ENCODE measurements around the gene NPAS3.

NPAS3 gene

DNA sequence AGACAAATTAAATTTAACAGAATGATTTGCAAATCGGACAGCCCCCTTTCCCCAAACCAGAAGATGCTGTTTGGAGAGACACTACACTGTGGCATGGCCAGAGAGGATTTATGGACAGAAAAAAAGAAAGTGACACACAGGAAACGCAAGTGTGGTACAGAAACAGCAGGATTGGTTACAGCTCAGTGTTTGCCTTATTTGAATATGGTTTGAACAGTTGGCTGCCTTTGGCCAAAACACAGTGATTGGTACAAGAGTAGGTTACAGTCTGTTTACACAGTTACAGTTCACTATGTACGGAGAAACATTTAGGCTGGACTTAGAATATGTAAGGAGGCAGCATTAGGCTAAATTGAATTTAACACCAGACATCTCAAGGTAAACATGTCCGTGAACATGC, 335.3 kb downstream of the NPAS3 start:
- DNase-seq, result no peak

DNA sequence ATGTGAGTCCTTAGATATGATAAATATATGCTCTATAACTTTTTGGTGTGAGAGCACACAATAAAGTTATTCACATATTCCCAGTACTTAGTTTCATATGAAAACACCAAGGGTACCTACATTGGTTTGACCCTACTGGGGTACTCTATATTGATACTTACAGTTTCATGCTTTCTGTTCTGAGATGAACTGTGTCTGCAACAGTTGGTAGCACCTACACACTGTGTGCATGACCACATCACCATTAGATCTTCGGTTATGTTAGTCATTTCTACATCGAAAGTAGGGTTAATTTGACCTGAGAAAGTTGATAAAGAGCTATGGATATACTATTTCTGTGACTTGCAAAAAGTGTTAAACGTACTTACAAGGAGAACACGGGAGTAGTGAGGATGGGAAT, 337.2 kb downstream of the NPAS3 start:
- DNase-seq, result no peak

DNA sequence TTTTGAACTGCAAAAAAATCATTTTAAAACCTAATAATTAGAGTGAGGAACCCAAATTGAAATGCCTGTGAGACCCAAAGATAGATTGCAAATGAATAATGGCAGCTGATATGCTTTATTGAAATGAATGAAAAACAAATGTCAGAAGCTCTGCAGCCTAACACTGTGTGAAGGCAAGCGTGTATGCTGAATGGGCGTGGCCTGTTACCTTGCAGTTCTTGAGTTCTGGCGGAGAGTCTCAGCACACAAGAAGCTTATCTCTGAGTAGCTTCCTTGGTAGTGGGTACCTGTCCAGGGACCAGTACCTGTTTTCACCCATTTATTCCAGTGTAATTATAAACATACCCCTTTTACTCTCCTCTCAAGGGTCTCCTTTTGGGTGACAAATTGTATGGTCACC, 341.2 kb downstream of the NPAS3 start:
- no peak for DNase-seq

DNA sequence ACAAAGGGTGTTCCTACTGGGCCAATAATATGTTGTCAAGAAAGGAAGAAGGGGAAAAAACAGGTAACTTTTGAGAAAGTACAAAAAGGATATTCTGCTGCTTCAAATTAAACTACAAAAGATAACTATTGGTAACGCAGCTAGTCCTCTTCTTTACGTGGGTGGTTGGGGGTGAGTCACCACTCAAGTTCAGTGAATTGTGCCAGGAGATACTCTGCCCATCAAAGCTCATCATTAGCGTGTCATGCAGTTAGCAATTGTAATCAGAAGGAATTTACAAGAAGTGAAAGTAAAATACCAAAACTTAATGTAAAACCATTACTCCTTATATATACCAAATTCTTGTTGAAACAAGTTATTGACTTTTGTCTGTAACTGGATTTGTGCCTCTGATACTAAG, 342.0 kb downstream of the NPAS3 start:
- DNase-seq, result no peak

DNA sequence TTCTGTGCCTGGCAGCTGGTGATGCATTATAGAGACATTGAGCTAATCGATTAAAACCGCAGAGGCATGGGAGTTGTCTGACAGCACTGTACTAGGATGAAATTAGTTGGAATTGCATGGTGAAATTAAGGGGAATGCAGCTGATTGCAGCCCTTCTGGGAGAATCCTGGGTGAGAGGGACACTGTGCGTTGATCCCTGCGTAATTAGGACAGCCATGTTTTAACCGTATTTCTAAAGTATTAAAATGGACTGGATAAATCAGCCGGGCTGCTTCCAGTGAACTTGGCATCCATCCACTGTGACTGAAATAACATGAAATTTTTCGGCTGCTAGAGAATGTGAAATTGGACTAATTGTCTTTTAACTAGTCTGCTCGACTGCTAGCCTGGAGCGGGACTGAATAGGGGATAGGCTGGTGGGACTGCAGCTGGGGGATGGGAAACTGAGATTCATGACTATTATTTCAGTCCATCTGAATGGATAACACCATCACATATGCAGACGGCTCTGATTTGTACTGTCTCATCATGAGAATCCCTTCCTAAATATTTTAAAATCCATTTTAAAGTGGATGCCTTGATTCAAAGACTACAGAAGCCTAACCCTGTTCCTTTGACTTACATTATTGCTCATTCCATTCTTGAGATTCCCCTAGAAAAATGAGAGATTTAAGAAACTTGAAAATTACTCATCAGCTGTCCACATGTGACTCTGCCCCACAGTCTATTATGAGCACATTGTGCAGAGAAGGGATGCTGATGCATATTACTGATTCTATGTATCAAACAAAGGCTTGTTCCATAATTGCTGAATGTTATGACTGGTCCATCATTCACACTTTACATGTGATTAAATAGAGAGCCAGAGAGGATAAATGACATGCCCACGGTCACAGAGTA, 343.9 kb downstream of the NPAS3 start:
- no peak for DNase-seq

DNA sequence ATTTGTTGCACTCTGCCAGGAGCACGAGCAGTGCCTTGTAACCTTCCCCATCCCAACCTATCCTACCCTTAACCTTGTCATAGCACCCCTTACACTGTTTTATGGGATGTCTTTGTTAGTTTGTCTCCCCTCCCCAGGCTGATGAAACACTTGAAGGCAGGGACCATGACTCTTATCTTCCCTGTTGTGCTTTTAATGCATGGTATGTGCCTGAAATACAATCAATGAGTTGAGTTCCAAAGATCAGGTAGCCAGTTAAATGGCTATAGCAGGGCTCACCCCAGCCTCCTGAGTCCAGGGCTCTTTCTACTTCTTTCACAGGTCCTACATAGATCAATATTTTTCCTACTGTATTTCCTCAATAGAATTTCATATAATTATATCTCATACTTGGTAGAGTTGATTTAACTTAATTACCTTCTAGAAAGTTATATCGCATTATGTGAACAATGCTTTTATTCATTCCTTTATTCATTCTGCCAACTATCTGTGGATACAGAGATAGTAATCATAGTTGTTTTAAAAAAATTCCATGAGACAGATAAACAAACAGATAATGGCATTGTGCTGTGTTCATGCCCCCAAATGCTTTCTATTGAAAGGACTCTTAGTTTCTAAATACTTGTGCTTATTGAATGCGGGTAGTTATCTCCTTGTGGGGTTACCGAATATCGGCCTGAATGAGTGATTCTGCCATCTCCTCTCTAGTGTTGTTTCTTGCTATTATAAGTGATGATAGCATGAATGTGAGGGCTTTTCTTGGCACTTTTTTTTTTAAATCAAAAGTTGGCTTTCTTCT, 347.4 kb downstream of the NPAS3 start:
- no peak for DNase-seq

DNA sequence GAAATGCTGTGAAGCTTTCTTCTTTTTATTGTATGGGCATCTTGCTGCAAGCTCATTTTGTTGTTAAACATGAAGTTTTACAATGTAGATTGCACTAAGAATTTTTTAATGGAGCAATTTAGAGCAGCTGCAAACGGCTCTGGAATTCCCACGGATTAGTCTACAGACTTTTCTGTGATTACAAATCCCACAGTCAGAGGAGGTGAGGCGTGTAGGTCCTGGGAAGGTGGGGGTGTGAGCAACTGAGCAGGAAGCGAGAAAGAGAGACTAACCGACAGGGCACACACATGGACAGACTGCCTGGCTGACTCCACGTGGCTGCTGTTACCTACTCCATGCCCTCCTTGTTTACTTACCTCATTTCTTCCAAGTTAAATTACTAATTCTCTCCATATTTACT, 348.5 kb downstream of the NPAS3 start:
- DNase-seq, result no peak

DNA sequence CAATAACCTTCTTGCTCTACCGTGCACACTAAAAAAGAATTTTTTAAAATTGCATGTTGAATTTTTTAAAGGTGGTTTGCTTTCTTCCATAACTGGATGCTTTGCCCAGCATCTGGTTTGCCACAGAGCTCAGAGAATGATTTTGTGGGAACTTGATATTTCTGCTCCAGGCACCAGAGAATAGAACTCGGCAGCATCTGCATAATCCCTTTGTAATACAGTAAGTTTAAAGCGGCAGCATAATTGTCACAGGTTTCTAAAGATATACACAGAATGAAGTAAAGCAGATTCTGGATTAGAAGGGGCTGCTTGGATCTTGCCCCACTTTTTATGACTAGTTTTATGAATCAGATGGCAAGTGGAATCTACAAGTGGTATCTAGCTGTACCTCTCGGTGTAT, 352.0 kb downstream of the NPAS3 start:
- peak in 1 of 2 experiments; percentile 18 for DNase-seq

DNA sequence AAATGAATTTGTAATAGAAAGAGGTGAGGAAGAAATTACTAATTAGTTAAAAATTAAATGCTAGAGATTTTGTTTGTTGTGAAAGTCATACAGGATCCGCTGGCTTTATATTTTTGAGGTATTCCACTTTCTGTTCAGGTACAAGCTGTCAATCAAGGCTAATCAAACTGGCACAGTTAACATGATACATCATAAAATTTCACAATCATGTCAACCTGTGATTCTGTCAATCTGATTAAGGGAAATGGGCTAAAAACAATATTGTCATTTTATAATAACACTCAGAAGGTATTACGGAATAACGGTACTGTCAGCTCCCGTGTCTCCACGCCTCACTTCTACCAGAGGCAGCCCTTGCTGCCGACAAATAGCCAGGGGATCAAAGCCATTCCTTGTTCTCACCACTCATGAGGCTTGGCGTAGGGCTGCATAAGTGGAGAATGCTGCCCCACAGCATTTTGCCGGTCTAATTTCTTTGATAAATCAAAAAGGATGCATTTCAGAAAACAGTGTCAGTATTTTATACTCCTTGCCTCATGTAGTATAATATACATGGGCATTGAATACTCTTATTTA, 352.9 kb downstream of the NPAS3 start:
- DNase-seq, result no peak

DNA sequence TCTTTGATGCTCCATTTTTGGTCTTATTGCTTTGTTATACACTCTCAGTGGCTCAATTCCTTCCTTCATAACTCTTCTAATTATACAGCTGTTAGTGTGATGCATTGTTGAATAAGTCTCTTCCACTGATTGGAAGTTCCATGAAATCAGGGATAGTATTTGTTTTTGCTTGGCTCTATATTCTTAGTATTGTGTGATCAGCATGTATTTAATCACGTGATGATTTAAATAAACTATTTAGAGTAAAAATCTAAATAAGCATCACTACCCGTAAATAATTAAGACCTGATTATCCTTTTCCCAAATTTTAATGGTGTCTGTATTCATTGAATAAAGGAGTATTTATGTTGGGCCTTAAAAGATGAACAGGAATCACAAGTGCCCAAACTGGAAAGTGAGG, 355.7 kb downstream of the NPAS3 start:
- DNase-seq, result no peak

DNA sequence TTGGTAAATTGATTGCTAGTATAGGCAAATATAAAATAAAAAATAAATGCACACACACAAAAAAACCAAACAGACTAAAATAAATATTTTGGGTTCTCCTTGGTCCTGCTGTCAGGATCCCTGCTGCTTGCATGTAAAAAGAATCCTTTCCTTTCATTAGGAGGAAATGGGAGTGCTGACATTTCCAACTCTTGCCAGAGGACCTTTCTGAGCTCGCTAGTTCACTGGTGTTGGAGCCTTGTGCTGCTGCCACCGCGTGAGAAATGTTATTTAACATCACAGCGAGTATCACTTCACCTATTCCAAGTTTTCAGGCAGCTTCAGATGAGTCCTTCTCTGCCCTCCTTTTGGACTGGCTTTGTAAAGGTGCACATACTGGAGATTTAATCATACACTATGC, 358.9 kb downstream of the NPAS3 start:
- no peak for DNase-seq

DNA sequence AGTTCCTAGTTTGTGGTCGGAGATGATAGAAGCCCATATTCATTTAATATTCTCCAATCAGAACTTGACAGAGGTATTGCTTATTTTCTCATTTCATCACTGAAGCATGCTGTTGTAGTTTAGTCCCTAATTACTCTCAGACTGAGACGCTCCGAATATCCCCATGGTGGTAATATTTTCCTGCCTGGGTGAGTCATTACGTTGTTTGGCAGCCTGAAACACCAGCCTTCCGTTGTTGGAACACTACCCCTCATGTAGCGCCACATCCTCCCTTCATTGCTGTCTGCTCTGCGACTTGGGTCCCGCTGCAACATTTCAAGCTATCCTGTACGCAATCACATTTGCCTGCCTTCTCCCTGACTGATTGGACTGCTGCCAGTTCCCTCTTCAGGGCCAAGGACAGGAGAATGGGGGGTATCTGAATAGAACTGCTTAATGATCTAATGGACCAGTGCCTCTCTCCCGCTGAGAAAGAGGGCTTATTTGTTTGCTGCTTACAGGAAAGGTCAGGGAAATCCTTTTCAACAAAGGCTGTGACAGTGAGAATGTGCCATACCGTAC, 369.1 kb downstream of the NPAS3 start:
- peak; percentile 27 to 57 for DNase-seq

DNA sequence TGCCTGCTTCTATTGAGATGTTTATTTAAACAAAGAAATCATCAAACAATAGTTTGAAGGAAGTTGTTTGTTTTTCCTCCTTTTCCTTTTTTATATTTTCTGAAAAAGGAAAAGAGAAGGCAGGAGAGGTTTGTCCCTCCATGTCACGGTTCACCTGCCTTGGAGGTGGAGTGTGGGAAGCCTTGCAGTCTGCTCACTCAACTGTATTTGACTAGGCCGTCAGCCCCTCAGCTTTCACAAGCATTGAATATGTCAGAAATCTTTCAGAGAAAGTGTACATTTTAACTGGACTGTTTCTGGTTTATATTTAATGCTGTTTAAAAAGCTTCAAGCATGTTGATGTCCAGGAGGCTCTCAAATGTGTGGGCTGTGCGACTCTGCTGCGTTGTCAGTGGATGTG, 370.4 kb downstream of the NPAS3 start:
- peak in 1 of 2 experiments; percentile 22 for DNase-seq

DNA sequence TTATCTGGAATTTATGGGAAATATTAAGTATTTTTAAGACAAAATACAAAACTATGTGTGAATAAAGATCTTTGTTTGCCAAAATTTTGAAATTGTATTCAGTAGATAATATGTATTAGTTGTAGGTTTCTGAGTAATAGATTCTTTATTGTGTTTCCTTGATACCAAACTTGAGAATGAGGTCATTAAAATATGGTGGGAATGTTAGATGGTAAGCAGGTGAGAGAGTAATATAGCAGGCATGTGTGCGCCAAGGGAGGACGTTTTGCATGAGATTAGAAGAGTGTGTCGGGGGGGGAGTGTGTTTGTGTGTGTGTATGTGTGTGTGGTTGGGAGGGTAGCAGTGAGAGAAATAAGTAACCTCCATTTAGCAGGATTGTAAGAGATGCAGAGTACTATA, 376.5 kb downstream of the NPAS3 start:
- DNase-seq, result no peak

DNA sequence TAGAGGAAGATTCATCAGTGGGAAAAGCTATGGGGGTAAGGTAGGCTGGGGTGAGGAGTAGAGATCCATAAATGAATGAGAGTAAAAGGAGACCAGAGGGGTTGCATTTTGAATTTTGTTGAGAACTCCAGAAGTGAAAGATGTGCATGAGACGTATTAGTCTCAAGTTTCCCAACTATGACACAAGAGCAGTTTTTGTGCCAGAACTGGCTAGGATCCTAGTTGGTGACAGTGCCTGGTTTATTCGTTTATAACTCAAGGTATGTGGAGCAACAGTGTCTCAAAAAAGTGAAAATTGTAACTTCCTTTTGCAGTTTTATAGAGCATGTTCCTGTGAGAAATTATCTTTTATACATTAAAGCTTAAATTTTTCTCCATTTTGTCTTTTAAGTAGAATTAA, 377.0 kb downstream of the NPAS3 start:
- DNase-seq, result no peak

DNA sequence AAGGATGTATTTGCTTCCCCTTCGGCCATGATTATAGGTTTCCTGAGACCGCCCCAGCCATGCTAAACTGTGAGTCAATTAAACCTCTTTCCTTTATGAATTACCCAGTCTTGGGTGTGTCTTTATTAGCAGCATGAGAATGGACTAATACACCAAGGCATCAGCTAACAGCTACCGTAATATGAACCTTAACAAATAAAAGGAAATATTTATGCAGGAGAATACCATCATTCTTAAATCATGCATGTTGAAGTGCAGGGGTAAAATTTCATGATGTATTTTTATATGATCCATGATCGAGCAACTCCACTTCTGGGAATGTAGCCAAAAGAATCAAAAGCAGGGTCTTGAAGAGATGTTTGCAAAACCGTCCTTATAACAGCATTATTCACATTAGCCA, 379.0 kb downstream of the NPAS3 start:
- no peak for DNase-seq

DNA sequence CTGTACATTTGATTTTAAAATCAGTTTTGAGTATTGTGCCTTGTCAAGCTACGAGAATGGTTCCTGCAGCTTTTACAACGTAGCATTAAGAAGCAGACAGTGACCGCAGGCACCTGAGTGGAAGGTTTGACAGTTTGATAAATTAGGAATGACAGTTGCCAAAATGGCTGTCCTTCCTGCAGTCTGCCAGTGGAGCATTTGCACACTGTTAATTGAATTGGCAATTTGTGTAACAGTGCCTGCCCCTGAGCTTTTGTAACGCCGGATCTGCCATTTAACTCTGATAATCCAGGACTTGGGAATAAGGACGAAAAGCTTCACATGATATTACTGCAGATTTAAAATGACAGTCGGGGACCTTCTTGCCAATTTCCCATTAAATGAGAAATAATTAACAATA, 385.3 kb downstream of the NPAS3 start:
- no peak for DNase-seq

DNA sequence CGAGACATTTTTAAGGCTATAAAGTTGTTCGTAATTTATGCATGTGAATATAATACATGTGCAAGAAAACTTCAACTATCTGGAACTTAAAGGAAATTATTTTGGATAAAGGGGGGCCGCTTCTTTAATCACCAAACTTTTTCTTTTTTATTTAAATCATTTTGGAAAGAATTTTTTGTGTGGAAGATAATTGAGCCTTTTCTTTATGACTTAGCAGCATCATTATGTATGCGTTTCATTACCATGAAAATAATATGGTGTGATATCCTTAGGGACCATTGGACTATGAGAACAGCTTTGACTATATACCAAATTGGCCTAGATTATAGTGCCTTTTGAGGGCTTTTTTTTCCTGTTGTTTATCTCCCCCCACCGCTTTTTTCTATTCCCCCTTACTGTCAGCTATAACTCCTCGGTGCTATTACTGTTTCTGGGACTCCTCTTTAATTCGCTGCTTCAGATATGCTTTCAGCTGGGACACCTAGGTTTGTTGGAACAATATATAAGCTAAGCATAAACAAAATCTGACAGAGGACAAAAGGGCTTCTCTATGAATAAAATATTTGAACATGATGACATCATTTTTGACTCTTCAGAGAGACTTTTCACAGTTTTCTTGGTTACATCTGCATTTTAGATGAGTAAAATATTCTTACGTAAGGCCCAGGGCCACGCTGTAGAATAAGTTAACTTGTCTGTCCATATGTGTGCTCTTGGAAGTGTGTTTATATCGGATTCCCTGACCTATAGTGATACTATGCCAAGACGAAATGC, 392.7 kb downstream of the NPAS3 start:
- no peak for DNase-seq

DNA sequence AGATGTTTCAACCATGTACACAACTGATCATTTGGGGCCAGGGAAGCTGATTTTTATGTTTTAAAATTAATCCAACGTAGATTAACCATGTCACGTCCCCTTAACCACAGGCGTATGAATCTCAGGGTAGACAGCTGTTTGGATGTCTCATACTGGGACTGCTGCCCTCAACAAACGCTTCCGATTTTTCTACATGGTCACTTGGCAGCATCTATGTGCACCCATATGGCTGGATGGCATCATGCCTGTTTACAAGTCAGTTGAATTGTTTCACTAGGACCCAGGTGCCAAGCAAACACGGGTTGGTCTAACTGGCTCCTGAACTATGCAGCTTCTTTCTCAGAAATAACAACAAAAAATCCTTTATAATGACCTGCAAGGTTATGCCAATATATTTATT, 393.8 kb downstream of the NPAS3 start:
- DNase-seq, result no peak

DNA sequence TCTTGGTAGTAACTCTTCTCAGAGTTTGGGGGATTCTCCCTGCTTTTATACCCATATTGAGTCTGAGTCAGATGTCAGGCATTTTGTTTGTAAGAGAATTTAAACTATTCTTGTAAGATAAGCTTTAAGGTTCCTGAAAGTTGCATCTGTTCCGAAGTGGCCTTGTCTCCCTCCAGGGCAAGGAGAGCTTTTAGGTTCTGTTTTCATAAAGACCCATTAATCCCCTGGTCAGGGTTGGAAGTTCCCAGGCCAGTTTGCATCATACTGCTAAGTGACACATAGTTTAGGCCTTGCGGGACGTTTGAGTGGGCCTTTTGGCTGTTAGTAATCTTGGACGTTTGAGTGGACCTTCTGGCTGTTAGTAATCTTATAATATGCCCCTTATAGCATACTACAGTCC, 396.7 kb downstream of the NPAS3 start:
- no peak for DNase-seq

DNA sequence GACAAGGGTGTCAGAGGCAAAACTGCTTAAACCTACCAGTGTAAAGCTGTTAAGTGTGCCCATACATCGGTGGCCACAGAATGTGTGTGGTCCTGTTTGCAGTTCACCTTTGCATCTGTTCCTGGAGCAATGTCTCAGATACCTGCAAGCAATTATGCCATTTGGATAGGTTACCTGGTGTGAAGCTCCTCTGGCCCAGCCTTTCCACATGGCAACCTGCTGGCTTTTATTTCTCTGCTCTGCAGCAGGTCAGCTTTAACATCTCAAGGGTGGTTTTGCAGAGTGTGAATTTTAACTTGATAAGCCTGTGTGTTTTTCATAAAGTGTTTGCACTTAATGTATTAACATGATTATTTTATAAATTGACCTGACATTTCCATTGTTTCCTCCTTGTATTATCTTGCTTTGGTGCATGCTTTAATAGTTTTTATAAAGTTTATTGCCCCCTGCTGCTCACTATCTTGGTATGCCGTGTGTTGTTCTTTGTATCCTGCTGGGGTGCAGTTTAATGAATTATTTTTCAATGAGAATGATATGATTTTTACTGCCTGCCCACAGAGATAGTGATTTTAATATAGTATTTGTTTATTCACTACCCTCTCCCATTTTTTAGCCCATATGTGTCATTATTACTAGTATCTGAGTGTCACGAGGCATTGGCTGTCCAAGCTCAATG, 403.8 kb downstream of the NPAS3 start:
- no peak for DNase-seq

DNA sequence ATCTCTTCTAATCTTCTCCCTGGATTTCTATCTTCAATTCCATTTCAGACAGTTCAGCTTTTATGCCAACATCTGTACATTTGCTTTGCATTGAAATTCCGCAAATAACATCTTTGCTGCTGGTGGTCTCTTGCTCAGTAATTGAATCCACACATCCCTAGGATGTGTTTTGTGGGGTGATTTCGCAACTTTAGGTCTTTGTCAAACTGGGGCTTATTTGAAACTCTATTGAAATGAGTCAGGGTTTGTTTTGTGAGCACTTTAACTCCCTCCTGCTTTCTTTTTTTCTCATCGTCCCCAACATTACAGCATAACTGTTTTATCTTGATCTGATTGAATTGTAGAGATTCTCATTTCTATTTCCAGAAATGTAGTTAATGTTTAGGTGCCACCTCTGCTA, 404.3 kb downstream of the NPAS3 start:
- no peak for DNase-seq
